A549 (cell line): ENCODE measurements around the gene TANGO2.

ENCODE experiments used
- TF ChIP-seq, protein P1 (sequence below): fragments of >200 bp; sonication (Bioruptor Twin); formaldehyde crosslinking; IDR thresholded peaks from 3 replicates; pipeline ENCODE4 v1.6.1; 2016
- TF ChIP-seq, protein P2 (sequence below): fragments of >200 bp; sonication (Bioruptor Twin); formaldehyde crosslinking; IDR thresholded peaks from 3 replicates; pipeline ENCODE4 v1.5.1; 2016

DNA sequence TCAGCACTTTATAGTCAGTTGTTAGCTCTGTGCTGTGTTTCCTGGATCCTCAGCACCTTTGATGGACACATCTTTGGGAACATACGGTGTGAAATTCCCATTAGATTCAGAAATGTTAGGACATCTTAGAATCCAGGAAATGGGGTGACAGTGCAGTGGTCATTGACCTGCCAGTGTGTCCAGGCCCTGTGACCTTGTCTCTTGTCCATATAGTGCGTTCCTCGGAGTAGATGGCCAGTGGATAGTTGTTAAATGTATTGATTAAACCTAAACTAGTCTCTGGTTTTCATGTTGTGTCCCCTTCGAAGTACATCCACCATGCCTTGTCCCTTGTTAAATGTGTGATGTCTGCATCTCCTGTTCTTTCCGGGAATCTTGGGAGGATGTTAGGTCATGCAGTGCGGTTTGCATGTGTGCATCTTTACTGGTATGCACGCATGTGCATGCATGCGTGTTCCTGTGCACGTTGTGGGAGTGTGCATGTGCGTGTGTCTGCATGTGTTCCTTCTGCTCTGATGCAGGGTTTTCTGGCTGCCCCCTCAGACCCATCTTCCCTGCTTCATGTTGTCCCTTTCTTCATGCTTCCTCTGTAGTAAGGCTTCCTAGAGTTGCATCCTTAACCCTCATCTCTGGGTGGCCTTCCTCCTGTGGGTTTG, 63.1 kb downstream of the TANGO2 start:
- TF ChIP-seq, protein P1, sequence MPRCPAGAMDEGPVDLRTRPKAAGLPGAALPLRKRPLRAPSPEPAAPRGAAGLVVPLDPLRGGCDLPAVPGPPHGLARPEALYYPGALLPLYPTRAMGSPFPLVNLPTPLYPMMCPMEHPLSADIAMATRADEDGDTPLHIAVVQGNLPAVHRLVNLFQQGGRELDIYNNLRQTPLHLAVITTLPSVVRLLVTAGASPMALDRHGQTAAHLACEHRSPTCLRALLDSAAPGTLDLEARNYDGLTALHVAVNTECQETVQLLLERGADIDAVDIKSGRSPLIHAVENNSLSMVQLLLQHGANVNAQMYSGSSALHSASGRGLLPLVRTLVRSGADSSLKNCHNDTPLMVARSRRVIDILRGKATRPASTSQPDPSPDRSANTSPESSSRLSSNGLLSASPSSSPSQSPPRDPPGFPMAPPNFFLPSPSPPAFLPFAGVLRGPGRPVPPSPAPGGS, result no peak
- TF ChIP-seq, protein P2, sequence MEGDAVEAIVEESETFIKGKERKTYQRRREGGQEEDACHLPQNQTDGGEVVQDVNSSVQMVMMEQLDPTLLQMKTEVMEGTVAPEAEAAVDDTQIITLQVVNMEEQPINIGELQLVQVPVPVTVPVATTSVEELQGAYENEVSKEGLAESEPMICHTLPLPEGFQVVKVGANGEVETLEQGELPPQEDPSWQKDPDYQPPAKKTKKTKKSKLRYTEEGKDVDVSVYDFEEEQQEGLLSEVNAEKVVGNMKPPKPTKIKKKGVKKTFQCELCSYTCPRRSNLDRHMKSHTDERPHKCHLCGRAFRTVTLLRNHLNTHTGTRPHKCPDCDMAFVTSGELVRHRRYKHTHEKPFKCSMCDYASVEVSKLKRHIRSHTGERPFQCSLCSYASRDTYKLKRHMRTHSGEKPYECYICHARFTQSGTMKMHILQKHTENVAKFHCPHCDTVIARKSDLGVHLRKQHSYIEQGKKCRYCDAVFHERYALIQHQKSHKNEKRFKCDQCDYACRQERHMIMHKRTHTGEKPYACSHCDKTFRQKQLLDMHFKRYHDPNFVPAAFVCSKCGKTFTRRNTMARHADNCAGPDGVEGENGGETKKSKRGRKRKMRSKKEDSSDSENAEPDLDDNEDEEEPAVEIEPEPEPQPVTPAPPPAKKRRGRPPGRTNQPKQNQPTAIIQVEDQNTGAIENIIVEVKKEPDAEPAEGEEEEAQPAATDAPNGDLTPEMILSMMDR, result no peak
